Right cardiac atrium (tissue), 5 donors: Measurements from ENCODE around the gene BGLAP. TPM values are rescaled to one million over a fixed set of nuclear protein-coding genes. Genes with fewer than 3 reads are reported as not detected.

ENCODE experiments used
- ATAC-seq, 2 donors: fragments of 200-7000 bp; cut with Tn5 transposase; one replicate each; pipeline versions ENCODE4 v1.8.0 to v1.9.1; 2020; ENCODE audit warnings: moderate library complexity in 2 of 2, mild to moderate bottlenecking in 1 of 2
- DNase-seq, 3 donors: peaks; one replicate each; pipeline ENCODE4 v3.0.0-alpha.2; 2020
- H3K27ac ChIP-seq: one replicate; pipeline ENCODE4 v1.5.1; 2013; ENCODE audit warnings: mild to moderate bottlenecking, low read length, control low read depth, moderate library complexity
- H3K27me3 ChIP-seq: one replicate; pipeline ENCODE4 v1.6.1; 2013; ENCODE audit not compliant: control insufficient read depth, insufficient read depth
- H3K4me1 ChIP-seq: one replicate; pipeline ENCODE4 v1.6.1; 2013; ENCODE audit warnings: low read length; ENCODE audit not compliant: control insufficient read depth, insufficient read depth
- H3K4me3 ChIP-seq: one replicate; pipeline ENCODE4 v1.5.1; 2013; ENCODE audit warnings: low read length, control low read depth
- H3K9me3 ChIP-seq: one replicate; pipeline ENCODE4 v1.6.1; 2013; ENCODE audit warnings: low read length; ENCODE audit not compliant: control insufficient read depth
- WGBS: extraction: QIAGEN DNeasy Blood & Tissue Kit; methylation state at CpG from one replicate; pipeline ENCODE4 v1.1.7; 2013; 5-methylcytosine and 5-hydroxymethylcytosine counted together
- intact Hi-C, 4 donors: fragments of 100-400 bp; cut with DNase I; formaldehyde crosslinking; loops; one replicate each; pipeline versions ENCODE4 v1.11.0 to v1.14.0; 2022 to 2023
- polyA plus RNA-seq: library from polyadenylated mRNA; stranded (reverse); fragments of 200-250 nt; gene quantifications from one replicate; pipeline ENCODE4 v1.2.3, GENCODE V29; 2013
- total RNA-seq, 4 donors: library from RNA; stranded (reverse); fragmentation: NEBNext Ultra II Directional; extraction: Animal tissue kit (Norgen Biotek cat#: 25700); gene quantifications; one replicate each; pipeline ENCODE4 v1.2.1, GENCODE V29; 2021
- donor health status: healthy with polysubstance abuse.
- donor health status: DM: no; HTN: yes; CAD: no.
- donor health status: DM: no; HTN: no; CAD: no.
- donor health status: DM: no; HTN: yes; CAD: no; lungs with severe emphysema.
- donor health status: DM: yes; HTN: yes; CAD: no.

The BGLAP gene
- total and polyA plus RNA-seq, 5 donors: 0.45 to 0.92 (median 0.60) TPM; not detected in 1

DNA sequence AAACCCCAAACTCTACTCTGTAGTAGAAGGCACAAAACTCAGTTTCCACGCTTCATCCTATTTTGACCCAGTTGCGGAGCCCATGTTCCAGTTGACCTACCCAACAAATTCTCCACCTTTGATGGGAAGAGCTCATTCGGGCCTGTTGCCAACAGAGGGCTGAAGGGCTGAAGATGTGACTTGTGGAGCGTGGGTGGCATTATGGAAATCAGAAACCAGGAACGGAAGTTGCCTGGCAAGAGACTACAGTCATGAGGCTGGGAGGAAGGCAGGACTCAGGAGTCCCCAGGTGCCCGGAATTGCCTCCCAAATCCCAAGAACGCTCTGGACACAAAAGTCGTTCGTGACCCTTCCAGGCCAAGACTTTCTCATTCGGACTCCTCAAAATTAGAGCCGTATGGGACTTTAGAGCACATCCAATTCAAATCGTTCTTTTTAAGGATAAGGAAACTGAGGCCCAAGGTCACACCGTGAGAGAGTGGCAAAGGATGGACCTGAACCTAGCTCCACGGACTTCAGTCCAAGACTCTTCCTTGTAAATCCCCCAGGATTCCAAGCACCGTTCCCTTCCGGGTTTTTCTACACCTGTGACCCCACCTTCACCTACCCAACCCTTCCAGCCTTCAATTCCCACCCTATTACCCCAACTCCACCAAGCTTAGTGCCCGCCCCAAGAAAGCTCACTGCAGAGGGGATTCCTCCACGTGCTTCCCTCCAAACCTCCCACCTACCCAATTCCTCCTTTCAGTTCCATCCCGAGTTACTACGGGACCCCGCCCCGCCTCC lies 39.9 kb downstream of the BGLAP start:
- no peak for DNase-seq
- Histone ChIP-seq H3K4me1 (peaks cover 16% of the 10 kb centered on the region), H3K27me3 (no peaks in the 10 kb centered on the region), H3K4me3 (peak overlapping the region; percentile 74), H3K27ac (peak overlapping the region; percentile 91), H3K9me3 (no peaks in the 10 kb centered on the region)
- peak in 1 of 2 donors; percentile 1 for ATAC-seq
- 5% methylated on average over 22 of the region's 22 CpGs for WGBS
- intact Hi-C loops: no loop called here

DNA sequence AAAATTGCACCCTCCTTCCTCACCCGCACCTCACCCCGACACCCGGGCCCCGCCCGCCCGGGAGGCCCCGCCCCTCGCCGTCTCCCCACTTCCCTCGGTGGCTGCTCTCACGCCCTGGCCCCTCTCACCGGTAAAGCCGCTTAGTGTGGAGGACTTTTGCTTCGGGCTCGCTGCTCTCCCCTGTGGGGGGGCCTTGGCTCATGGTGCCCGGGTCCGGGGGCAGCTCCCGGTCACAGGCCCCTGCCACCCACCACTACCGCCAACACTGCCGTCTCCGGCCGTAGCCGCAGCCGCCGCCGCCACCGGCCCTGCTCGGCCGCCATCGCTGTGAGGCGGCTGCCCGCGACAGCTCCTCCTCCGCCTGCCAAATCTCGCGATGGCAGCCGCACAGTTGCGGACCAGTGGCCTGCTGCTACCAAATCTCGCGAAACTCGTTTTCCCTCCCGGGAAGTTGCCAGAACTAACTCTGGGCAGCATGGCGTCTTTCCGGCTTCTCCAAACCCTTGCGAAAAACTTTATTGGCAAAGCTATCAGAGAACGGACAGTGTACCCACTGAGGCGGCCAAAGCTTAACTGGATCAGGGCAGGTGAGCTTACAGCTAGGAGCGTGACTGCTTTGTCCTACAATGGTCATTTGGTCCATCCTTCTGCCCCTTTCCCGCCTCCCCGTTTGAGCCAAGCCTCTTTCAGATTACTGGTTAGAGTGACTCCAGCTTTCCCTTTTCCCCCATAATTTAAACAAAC lies 40.7 kb downstream of the BGLAP start, which contains the start of gene SMG5:
Gene SMG5, minus strand, starts transcription at position 347 of the 744 bp plus-strand sequence. Its CDS starts 145 bp downstream, at position 202.
- H3K27me3 ChIP-seq: no peaks in the 10 kb centered on the region
- ATAC-seq (peak; percentile 94 to 95), DNase-seq (peak; percentile 98)
- H3K4me1 ChIP-seq: peaks cover 16% of the 10 kb centered on the region
- intact Hi-C loops: no loop called here
- under 1% methylated on average over 50 of the region's 50 CpGs for WGBS
- peak within 1 kb of the TSS; percentile 74 for H3K4me3 ChIP-seq
- peak within 1 kb of the TSS; percentile 91 for H3K27ac ChIP-seq
- H3K9me3 ChIP-seq: no peaks in the 10 kb centered on the region

DNA sequence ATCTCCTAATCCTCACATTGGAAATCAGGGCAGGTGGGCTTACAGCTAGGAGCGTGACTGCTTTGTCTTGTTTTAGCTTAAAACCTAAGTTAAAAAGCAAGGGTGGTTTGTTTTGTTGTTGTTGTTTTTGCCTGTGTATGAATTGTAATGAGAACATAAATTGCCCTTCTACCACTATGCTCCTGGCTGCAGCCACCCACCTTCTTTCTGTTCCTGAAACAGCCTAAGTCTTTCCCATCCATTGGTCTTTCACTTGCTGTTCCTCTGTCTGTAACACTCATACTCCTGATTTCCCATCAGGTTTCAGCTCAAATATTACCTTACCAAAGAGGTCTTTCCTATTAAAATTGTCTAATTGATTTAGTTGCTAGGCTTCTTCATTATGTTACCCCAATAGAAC lies 41.5 kb downstream of the BGLAP start:
- no peak for DNase-seq
- Histone ChIP-seq H3K9me3 (no peaks in the 10 kb centered on the region), H3K27ac (no peak overlapping the region), H3K4me3 (peak overlapping the region; percentile 74), H3K4me1 (peaks cover 16% of the 10 kb centered on the region), H3K27me3 (no peaks in the 10 kb centered on the region)
- intact Hi-C loops: no loop called here
- no peak for ATAC-seq
- WGBS: 87% methylated on average over 1 of the region's 1 CpG

DNA sequence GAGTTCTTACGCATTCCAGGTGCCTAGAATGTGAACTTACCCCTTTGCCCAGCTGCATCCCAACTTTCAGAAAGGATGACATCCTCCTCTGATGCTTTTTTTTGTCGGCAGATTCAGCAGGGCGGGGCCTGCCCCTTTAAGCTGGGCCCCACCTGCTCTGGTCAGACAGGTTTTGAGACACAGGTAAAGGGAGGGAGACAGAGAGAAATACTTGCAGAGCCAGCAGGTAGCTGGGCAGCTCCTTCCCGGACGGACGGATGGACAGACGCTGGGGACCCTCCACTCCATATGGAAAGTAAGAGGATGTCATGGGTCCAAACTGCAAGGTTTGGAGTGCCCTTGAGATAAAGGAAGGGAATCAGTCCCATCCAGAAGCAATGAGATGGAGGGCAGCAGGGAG lies 42.1 kb downstream of the BGLAP start, which contains the start of gene TMEM79:
Gene TMEM79, plus strand, starts transcription at position 214 of the 400 bp plus-strand sequence. CDS start 902 bp downstream, outside the sequence.
- ATAC-seq (no peak), DNase-seq (no peak)
- peak within 1 kb of the TSS; percentile 74 for H3K4me3 ChIP-seq
- peaks cover 16% of the 10 kb centered on the region for H3K4me1 ChIP-seq
- 90% methylated on average over 7 of the region's 7 CpGs for WGBS
- no peaks in the 10 kb centered on the region for H3K9me3 ChIP-seq
- intact Hi-C loops: no loop called here
- H3K27me3 ChIP-seq: no peaks in the 10 kb centered on the region
- no peak within 1 kb of the TSS for H3K27ac ChIP-seq

DNA sequence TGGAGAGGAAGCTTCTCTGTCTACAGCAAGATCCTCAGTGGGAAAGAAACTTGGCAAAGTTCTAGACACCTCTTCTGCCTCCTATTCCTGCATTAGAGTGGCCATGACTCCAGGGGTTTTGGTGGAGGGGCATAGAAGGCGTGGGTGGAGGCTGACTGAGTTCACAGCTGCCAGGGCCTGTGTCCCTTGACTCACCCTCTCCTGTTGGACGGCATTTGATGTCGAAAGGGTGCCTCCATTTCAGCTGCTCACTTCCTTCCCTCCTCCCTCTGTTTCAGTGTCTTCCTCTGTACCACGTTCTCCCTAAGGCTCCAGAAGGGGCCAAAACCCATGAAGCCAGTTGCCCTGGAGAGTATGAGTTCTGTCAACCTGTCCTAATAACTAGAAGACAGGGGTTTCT lies 42.8 kb downstream of the BGLAP start:
- Histone ChIP-seq H3K27ac (no peak overlapping the region), H3K27me3 (no peaks in the 10 kb centered on the region), H3K4me3 (no peak overlapping the region), H3K9me3 (no peaks in the 10 kb centered on the region), H3K4me1 (peaks cover 16% of the 10 kb centered on the region)
- no peak for DNase-seq
- intact Hi-C loops: no loop called here
- no peak for ATAC-seq
- 73% methylated on average over 4 of the region's 4 CpGs for WGBS

DNA sequence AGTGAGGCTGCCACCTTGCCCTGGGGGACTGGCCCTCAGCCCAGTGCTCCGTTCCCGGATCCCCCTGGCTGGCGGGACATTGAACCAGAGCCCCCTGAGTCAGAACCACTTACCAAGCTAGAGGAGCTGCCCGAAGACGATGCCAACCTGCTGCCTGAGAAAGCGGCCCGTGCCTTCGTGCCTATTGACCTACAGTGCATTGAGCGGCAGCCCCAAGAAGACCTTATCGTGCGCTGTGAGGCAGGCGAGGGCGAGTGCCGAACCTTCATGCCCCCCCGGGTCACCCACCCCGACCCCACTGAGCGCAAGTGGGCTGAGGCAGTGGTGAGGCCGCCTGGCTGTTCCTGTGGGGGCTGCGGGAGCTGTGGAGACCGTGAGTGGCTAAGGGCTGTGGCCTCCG lies 43.5 kb downstream of the BGLAP start:
- ATAC-seq (no peak), DNase-seq (no peak)
- Histone ChIP-seq H3K27ac (no peak overlapping the region), H3K27me3 (no peaks in the 10 kb centered on the region), H3K9me3 (no peaks in the 10 kb centered on the region), H3K4me3 (no peak overlapping the region), H3K4me1 (peaks cover 12% of the 10 kb centered on the region)
- intact Hi-C loops: no loop called here
- WGBS: 89% methylated on average over 21 of the region's 21 CpGs

DNA sequence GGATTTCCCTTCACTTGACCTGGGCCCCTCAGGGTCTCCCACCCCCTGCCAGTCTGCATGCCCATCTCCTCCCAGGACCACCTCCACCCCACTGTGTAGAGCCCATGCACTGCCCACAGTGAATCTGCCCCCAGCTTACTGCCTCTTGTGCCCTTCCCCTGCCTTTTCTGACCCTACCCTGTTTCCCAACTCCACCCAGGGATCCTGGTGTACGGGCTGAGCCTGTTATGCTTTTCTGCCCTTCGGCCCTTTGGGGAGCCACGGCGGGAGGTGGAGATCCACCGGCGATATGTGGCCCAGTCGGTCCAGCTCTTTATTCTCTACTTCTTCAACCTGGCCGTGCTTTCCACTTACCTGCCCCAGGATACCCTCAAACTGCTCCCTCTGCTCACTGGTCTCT lies 44.1 kb downstream of the BGLAP start:
- no peak for DNase-seq
- intact Hi-C loops: no loop called here
- WGBS: 95% methylated on average over 8 of the region's 8 CpGs
- H3K9me3 ChIP-seq: no peaks in the 10 kb centered on the region
- no peaks in the 10 kb centered on the region for H3K27me3 ChIP-seq
- ATAC-seq: no peak
- no peak overlapping the region for H3K4me3 ChIP-seq
- no peak overlapping the region for H3K27ac ChIP-seq
- H3K4me1 ChIP-seq: peaks cover 12% of the 10 kb centered on the region

DNA sequence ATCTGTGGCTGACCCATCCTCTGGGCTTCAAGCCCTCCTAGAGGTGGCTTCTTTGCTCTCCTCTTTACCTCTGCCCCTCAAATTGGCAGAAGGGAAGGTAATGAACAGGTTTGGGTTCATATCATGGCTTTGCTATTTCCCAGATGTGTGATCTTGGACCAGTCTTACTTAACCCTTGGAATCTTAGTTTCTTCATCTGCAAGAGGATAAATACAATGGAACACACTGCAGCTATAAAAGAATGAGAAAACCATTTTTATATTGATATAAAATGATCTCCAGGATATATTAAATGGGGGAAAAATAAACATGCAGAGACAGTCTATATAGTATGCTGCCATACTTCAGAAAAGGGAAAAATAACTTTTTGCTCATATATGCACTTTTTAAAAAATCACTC lies 47.9 kb downstream of the BGLAP start:
- ATAC-seq (no peak), DNase-seq (no peak)
- Histone ChIP-seq H3K27ac (no peak overlapping the region), H3K27me3 (no peaks in the 10 kb centered on the region), H3K4me1 (peaks cover 2% of the 10 kb centered on the region), H3K4me3 (no peak overlapping the region), H3K9me3 (no peaks in the 10 kb centered on the region)
- intact Hi-C loops: no loop called here

DNA sequence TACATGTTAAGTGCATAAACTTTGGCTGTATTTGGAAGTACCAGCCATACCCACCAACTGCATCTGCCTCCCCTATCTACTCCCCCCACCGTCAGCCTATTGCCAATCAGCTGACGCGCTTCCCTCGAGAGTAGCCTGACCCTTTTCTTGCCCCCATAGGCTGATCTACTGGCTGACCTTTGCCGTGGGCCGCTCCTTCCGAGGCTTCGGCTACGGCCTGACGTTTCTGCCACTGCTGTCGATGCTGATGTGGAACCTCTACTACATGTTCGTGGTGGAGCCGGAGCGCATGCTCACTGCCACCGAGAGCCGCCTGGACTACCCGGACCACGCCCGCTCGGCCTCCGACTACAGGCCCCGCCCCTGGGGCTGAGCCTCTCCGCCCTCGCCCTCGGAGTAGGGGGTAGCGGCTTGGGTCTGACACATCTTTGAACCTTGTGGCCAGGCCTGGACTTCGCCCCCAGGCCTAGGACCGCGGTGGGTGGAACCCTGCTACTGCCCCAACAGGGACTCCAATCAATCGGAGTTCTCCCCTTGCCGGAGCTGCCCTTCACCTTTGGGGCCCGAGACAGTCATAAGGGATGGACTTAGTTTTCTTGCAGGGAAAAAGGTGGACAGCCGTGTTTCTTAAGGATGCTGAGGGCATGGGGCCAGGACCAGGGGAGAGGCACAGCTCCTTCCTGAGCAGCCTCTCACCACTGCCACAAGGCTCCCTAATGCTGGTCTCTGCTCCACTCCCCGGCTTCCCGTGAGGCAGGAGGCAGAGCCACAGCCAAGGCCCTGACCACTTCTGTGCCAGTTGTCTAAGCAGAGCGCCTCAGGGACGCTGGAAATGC lies 49.5 kb downstream of the BGLAP start:
- intact Hi-C loops: no loop called here
- Histone ChIP-seq H3K4me3 (peak overlapping the region; percentile 38), H3K27me3 (no peaks in the 10 kb centered on the region), H3K4me1 (peaks cover 3% of the 10 kb centered on the region), H3K27ac (peak overlapping the region; percentile 37), H3K9me3 (no peaks in the 10 kb centered on the region)
- DNase-seq (peak; percentile 94 to 97 (median 97)), ATAC-seq (peak; percentile 96)
- 10% methylated on average over 37 of the region's 37 CpGs for WGBS
